GM18873 (cell line): ENCODE measurements around the gene COLEC12.

Source experiments
- ATAC-seq: cut with Tn5 transposase; IDR thresholded peaks from one replicate; pipeline ENCODE4 v1.9.1; 2021; ENCODE audit warnings: mild to moderate bottlenecking, moderate library complexity, moderate number of reproducible peaks; ENCODE audit not compliant: unreplicated experiment, low FRiP score

The COLEC12 gene

DNA sequence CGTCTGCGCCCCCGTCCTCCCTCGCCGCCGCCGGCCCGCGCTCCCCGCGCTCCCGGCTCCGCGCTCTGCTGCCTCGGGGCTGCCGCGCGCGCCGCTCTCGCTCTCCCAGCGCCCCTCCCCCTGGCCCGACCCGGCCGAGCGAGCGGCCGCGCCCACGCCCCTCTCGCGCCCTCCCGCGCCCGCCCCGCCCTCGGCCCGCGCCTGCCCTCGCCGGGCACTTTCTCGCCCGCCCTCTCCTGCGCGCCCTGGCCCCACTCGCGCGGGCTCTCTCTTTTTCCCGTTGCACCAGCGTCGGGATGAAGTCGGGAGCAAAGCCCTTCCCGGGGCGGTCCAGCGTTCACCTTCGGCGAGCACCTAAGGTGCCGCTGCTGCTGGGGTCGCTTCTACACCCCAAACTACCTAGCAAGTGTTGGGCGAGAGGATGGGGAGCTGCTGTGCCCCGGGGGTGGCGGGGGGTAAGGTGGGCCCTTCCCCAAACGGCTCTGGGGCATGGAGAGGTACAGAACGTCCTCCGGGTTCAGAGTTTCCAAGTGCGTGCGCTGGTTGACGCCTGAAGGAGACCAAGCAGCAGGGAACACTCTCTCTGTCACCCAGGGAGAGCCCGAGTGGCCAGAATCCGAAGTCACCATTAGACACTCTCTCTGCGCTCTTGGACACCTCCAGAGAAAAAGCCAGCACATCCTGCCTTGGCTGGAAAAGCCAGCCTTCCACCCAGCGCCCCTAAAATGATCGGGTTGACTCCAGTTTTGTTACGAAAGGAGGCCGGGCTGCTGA, at the start of gene COLEC12:
TSS of gene COLEC12 (minus strand) at position 70 of the 774 bp plus-strand sequence. CDS start 187 bp downstream, outside the sequence.
- no peak for ATAC-seq

DNA sequence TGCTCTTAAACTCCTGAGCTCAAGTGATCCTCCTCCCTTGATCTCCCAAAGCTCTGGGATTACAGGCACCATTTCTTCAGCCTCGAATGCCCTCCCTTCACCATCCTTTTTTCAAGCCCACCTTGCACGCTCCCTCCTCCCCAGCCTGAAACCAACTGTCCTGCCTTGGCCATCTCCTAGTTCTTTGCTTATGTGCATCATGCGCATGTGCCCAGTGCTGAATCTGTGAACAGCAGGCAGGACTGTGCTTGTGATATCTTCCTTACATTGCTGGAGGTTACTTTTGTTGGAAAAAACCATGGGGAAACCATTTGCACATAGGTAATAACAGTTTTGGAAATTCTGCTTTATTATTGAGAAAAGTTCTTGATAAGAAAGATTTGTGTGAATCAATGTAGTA, 49.5 kb upstream of the COLEC12 start:
- no peak for ATAC-seq

DNA sequence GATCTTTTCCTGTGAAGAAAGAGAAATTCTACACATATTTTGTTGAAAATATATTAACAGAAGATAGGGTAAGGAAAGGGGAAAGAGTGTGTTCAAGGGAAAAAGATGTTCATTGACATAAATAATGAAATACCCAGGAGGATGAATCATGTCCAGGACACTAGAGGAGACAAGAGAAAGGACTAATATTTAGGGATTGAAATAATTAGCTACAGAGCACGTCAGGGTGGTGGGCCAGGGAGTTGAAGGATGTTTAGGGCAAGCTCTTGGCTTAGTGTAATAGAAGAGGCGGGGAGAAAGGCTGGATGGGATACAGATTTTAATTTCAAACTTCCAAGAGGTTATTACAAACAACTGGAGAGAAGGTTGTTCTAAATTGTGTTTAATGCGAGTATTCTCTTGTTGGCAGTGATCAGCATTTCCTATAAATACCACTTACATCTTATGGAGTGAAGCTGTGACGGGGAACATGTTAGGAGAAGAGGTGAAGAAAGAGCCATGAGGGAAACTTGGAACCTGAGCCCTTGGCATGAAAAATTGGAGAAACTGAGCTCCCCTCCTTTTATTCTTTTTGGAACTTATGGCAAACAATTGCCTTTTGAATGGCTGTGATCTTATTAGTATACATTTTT, 43.1 kb upstream of the COLEC12 start:
- no peak for ATAC-seq

DNA sequence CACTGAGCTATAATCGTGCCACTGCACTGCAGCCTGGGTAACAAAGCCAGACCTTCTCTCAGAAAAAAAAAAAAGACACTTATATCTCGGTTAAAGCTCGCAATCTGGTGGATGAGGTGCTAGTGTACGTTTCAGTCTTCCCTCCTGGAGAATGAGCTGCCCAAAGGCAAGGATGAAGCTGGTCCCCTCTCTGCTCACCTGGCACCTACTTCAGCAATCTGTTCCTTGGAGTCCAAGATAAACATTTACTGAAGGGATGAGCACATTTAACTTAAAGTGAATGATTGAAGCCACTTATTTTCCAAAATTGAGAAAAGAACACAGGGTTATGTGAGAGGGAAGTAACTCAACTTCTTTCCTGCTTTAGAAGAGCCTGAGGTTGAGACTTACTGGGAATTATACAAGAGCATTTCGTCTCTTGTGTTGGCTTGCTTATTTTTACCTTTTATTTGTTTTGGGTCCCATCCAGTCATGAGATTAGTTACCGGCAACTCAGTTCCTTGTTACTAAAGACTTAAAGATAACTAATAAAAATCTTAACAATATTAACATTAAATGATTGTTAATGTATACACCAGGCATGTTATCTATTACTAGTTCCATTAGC, 33.6 kb upstream of the COLEC12 start:
- no peak for ATAC-seq

DNA sequence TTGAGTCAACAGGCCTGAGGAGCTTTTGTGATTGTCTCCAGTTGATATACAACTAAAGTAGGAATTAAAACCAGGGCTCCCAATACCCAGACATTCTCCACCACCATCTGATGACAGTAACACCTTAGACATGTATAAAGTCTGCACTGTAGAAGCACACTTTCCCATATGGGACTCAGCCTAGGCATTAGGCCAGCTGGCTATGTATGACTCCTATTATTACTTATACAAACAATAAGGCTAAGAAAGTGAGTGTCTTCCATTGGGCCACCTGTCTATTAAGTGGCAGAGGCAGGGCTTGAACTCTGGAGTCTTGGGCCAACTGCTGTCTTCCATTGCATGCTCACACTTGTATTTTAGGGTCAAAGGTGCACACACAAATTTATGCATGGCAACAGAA, 32.1 kb upstream of the COLEC12 start:
- no peak for ATAC-seq

DNA sequence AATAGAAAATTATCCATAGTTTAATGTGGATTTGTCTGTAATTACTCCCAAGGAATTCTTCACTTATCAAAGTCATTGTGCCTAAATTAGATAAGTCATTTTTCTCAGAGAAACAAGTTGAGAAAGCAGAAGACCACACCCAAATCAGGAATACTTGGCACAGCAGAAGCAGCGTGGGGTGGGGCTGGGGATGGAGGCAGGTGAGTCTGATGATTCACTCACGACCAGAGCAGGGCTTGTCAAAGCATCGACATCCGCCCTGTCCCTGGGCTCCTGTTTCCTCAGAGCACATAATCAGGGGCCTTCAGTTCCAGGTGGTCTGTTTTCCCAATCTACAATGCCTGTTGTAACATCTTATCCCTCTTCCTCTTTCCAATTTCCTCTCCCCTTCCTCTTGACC, 31.5 kb upstream of the COLEC12 start:
- no peak for ATAC-seq

DNA sequence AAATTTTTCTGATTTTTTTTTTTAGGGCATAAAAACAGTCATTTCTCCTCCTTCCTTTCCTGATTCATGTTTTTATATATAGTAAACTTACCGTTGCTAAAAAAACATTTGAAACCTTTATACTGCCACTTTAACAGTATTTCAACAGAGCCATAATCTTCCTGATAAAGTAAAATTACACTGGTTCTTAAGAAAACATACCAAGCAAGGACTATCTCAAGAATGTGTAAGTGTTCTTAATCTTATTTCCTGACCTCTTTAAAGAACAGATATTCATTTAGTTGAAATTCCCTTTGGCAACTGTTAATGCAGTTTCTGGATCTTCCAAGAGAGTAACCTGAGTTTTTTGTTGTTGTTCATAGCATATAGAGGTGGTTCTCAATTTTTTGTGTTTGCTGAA, 26.6 kb upstream of the COLEC12 start:
- no peak for ATAC-seq

DNA sequence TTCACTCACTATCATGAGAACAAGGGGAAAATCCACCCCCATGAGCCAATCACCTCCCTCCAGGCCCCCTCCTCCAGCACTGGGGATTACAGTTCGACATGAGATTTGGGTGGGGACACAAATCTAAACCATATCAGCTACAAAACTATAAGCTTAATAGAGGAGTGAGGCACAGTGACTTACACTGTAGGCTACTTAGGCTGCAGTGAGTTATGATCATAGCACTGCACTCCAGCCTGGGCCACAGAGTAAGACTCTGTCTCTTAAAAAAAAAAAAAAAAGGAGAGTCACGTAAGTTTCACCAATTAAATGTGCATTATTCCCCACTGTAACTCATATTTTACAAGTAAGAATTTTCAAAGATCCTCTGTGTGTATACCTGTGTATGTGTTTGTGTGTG, 26.2 kb upstream of the COLEC12 start:
- no peak for ATAC-seq

DNA sequence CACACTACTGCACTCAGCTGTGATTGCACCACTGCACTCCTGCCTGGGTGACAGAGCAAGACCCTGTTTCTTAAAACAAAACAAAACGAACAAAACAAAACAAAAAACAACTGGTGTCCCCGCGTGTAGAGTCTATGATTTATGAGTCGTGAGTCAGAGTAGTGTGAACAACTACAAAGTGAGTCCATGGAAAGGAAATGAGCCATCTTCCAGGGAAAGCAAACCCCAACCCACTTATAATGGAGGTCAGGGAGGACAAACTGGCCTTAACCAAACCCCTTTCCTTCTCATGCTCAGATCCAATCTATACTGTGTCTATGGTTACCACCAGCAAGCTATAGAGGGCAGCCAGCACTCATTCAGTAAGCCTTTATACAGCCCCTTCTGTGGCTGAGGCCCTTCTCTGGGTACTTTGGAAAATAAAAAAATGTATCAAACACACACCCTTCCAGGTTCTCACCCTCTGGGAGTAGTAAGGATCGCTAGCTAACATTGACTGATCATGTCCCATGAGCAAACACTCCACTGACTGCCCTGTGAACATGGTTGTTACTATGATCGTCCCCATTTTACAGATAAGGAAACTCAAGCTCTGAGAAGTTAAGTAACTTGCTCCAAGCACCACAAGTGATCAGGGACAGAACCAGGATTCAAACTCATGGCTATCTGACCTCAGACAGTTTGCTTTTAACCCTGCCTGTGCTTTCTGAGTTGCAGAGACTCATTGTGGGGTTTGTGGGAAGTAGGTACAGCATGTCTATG, 24.7 kb upstream of the COLEC12 start:
- no peak for ATAC-seq

DNA sequence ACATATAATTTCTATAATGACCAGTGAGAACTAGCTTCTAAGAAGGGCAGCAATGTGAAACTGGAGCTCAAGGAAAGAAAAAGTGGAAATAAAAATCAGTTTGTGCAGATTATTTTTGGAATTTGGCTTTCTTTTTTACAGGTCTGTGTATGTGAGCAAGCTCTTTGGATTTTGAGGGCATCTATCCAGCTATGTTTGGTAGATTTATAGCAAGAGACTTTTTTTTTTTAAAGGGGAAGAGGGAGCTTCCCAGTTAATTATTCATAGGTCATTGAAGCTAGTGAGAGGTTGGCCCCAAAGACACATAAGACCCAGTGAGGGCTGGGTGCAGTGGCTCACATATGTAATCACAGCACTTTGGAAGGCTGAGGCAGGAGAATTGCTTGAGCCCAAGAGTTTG, 24.0 kb upstream of the COLEC12 start:
- ATAC-seq, result no peak

DNA sequence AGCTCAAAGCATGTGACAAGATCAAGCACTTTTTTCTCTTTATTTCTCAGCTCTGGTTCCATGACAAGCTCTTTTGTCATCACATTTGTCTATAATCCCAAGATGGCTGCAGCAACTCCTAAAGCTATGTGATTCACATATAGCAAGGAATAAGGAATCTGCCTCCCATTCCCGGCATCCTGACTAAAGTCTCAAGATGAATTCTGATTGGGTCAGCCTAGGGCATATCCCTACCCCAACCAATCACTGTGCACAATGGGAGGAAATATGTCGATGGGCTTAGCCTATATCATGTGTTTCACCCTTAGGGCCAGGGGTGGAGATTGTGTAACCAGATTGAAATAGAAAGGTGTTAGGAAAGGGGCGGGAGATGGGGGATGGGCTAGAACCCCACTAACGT, 23.1 kb upstream of the COLEC12 start:
- ATAC-seq, result no peak

DNA sequence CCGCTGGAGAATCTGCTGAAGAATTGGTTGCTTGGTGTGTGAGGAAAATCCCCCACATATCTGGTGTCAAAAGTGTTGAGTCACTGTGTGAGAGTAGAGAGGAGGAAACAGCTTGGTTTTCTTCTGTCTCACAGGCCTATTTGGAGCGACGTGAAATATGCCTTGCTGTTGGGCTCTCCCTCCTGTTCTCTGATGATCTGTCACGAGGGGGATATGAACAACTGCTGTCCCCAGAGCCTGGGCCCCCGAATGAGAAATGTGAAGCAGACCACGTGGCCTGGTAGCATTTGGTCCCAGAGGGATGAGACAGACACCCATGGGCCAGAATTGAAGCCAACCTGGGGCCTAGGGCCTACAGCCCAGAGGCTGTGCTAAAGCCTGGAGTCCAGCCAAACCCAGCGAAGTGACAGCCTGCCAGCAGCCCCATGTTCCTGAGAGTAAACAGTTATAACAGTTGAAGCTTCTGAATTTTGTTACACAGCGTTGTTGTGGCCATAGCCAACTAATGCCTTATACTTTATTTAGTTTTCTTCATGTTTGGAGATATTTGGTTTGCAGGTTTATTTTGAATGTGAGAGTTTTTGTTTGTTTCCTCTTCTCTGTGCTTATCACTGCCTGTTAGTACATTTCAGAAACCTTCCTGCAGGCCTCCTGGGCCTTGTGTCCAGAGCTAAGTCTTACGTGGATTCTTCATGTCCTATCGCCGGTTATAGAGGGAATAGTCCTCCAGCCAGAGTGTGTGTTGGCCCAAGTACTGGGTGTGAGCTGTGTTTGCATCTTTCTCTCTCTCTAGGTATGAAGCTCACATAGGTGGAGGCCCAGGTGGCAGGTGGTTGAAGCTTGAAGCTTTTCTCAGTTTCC, 18.7 kb upstream of the COLEC12 start:
- peak; percentile 93 for ATAC-seq

DNA sequence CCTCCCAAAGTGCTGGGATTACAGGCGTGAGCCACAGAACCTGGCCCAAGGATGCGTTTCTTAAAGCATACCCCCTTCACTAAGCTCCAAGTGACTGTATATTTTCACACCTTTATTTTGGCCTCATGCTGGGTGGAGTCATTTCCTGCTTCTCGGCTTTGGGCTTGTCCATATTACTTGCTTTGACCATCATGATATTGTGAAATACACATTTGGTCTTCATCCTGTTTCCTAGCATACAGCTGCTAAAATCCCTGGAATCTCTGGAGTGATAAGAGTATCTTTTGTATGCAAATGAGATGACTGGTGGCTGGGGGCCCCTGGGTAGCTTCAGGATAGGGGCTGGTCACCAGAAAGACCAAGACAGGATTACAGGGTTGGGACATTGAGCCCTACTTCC, 17.6 kb upstream of the COLEC12 start:
- ATAC-seq, result no peak

DNA sequence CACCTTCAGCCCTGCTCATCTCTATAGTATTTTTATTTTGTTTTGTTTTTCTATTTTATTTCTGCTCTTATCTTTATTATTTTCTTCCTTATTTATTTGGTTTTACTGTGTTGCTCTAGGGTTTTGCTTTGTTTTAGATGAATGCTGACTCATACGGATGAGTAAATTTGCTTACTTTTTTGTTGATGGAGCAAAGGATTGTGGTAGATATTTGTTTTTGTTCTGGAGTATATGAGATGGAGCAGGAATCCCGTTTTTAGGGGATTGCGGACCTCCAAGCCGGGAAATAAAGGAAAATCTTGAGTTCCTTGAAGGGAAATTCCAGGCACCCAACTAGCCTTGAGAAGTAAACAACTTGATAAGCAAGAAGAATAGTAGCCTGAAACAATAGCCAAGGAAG, 15.3 kb upstream of the COLEC12 start:
- no peak for ATAC-seq

DNA sequence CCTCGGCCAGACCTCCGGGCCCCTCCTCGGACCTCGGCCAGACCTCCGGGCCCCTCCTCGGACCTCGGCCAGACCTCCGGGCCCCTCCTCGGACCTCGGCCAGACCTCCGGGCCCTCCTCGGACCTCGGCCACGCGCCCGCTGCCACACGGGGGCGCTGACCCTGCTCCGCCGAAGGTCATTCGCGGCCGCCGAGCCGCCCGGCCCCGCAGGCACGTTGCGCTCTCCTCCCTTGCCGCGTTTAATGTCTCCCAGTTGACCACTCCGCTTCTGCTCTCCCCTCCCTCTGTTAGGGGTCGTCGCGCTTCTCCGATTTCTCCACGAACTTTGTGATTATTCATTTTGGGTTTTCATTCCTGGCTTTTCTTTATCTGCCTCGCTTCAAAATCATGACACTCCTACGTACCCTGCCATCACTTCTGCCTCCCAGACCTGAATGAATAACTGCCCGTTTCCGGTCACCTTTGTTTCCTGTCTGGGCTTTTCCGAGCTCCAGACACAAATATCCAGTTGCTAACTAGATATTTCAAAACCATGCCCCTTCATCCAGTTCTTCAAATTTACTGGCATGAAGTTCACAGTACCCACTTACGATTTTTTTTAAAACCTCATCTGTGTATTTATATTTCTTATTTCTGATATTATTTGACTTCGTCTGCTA, 14.8 kb upstream of the COLEC12 start:
- ATAC-seq, result no peak

DNA sequence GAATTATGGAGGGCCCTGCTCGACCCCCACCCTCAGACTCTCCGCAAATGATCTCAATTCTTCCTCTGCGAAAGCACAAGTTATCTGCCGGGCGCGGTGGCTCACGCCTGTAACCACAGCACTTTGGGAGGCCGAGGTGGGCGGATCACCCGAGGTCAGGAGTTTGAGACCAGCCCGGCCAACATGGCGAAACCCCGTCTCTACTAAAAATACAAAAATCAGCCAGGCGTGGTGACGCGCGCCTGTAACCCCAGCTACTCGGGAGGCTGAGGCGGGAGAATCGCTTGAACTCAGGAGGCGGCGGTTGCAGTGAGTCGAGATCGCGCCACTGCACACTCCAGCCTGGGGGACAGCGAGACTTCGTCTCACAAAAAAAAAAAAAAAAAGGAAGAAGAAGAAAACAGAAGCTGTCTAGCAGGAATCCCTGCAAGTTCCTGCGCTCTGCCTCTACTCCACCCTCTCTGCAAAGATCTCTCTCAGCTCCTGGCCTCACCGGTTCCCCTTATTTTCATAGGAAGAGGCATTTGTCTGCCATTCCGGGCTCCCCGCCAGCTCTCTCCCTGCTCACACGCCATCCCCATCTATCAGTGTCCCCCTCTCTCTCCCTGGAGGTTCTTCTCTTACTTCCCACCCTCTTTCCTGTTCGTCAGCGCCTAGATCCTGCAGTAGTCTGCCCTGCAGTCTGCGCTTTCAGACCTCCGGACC, 13.5 kb upstream of the COLEC12 start:
- ATAC-seq, result no peak

DNA sequence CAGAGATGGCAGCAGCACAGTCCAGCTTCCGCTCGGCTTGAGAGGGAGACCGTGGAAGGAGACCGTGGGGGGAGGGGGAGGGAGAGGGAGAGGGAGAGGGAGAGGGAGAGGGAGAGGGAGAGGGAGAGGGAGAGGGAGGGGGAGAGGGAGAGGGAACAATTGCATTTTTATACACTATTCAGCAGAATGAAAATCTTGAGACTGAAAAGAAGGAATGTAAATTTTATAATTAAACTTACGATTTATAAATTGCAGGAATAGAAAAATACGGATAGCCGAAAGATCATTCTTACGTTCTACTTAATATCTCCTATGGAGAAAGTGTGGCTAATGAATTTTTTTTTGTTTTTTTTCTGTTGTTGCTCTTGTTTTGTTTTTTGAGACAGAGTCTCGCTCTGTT, 12.5 kb upstream of the COLEC12 start:
- no peak for ATAC-seq

DNA sequence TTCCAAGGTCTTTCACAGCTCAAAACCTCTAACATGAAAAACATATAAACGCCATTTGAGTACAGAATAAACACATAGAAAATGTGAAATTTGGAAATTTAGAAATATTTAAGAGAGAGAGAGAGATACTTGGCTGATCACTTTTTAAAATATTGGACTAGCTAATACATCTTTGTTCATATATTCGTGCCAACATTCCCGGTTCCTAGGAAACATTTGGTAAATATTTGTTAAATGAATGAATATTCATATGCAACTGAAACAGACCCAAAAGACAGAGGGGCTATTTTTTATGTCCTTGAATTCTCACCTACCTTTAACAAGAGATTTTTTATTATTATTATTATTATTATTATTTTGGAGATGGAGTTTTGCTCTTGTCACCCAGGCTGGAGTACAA, 8.3 kb upstream of the COLEC12 start:
- no peak for ATAC-seq

DNA sequence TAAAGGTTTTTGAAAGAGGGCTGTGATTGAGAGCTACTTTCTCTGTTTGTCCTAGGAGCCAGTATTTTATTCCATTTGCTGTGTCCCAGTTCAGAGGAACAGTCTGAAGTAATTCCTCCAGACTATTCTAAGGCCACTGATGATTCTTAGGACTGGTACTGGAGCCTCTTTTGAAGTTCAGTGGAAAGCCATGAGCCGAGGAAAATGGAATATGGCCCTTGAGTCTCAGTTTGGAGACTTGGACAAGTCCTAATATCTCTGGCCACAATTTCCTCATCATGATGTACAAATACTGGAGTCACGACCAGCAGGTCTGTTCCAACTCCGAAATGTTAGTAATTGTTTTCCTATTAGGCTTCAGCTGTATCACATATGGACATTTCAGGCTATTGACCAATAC, 7.1 kb upstream of the COLEC12 start:
- no peak for ATAC-seq
